Measurements from ENCODE around the gene RPS23.

Gene RPS23

DNA sequence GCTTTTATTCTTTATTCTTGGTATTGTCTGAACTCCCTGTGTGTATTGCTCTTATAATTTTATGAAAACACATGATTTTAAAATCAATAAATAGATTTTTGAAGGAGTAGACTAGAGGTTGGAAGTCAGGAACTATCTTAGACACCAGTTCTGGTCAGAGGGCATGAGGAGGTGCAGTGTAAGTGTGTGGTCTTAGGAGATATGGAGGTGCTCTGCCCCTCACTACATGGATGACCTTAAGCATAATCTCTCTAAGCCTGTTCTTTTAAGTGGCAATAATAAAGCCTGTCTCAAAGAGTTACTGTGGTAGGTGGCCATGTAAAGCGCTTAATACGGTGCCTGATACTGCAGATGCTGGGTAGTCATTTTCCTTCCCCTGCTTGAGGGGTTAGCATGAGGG is 34.0 kb downstream of the RPS23 start:
- no peak for DNase-seq

GRCh38 chr5:82234885-82235284 is 43.3 kb downstream of the RPS23 start:
- no peak for DNase-seq

GRCh38 chr5:82225525-82226172 is 52.5 kb downstream of the RPS23 start:
- DNase-seq = peak; percentile 18 to 52 (median 37)

Data from T-helper 1 cell (primary cell).